ENCODE measurements around the gene MAP3K19.

MAP3K19 gene

GRCh38 chr2:135009339-135009738, 37.9 kb downstream of the MAP3K19 start:
- no peak overlapping the region for H3K4me3 ChIP-seq (ENCODE audit: low read length)
- TF ChIP-seq, protein P1, sequence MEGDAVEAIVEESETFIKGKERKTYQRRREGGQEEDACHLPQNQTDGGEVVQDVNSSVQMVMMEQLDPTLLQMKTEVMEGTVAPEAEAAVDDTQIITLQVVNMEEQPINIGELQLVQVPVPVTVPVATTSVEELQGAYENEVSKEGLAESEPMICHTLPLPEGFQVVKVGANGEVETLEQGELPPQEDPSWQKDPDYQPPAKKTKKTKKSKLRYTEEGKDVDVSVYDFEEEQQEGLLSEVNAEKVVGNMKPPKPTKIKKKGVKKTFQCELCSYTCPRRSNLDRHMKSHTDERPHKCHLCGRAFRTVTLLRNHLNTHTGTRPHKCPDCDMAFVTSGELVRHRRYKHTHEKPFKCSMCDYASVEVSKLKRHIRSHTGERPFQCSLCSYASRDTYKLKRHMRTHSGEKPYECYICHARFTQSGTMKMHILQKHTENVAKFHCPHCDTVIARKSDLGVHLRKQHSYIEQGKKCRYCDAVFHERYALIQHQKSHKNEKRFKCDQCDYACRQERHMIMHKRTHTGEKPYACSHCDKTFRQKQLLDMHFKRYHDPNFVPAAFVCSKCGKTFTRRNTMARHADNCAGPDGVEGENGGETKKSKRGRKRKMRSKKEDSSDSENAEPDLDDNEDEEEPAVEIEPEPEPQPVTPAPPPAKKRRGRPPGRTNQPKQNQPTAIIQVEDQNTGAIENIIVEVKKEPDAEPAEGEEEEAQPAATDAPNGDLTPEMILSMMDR (conservative IDR thresholded peaks at IDR 0.05; ENCODE audit: low read length), result no peak
- no peak for DNase-seq (ENCODE audit: low read depth)

- no peak for DNase-seq (ENCODE audit: low read depth)
- TF ChIP-seq, protein P1 (conservative IDR thresholded peaks at IDR 0.05; ENCODE audit: low read length), result no peak
- no peak overlapping the region for H3K4me3 ChIP-seq (ENCODE audit: low read length)
These were observed 41.5 kb downstream of the MAP3K19 start for GRCh38 chr2:135005753-135006152.

- DNase-seq (ENCODE audit: low read depth), result peak; percentile 61
- TF ChIP-seq, protein P1 (conservative IDR thresholded peaks at IDR 0.05; ENCODE audit: low read length), result peak; percentile 92
- H3K4me3 ChIP-seq (ENCODE audit: low read length), result no peak overlapping the region
These were observed 43.1 kb downstream of the MAP3K19 start for GRCh38 chr2:135004005-135004746.

DNA sequence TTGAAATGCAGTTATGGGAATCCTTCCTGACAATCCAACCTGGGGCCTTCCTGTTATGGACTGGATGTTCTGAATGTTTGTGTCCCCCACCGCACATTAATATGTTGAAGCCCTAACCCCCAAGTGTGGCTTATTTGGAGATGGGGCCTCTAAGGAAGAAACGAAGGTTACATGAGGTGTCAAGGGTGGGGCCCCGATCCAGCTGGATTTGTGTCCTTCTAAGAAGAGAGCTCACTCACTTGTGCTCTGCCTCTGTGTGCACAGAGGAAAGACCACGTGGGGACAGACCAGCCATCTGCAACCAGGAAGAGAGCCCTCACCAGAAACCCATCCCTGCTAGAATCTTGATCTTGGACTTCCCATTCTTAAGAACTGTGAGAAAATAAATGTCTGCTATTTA, 44.4 kb downstream of the MAP3K19 start:
- DNase-seq (ENCODE audit: low read depth), result no peak
- no peak overlapping the region for H3K4me3 ChIP-seq (ENCODE audit: low read length)
- TF ChIP-seq, protein P1 (conservative IDR thresholded peaks at IDR 0.05; ENCODE audit: low read length), result no peak

- TF ChIP-seq, protein P1 (conservative IDR thresholded peaks at IDR 0.05; ENCODE audit: low read length), result no peak
- no peak overlapping the region for H3K4me3 ChIP-seq (ENCODE audit: low read length)
- DNase-seq (ENCODE audit: low read depth), result no peak
These were observed 47.7 kb downstream of the MAP3K19 start for GRCh38 chr2:134999521-134999920.

- H3K4me3 ChIP-seq (ENCODE audit: low read length), result no peak overlapping the region
- DNase-seq (ENCODE audit: low read depth), result peak; percentile 40
These were observed 58.1 kb downstream of the MAP3K19 start for GRCh38 chr2:134988994-134989605.

More at GRCh38 chr2:134988994-134989605, 58.1 kb downstream of the MAP3K19 start:
- TF ChIP-seq, protein P1 (conservative IDR thresholded peaks at IDR 0.05; ENCODE audit: low read length), result peak; percentile 55

All from AG10803 (cell line).